ENCODE results near the gene YES1. TPM values are rescaled to one million over a fixed set of nuclear protein-coding genes. Genes with fewer than 3 reads are reported as not detected.

Gene YES1
- total and polyA plus RNA-seq, 2 of the 13 experiments (the other 11 are each of a cell fraction or from before 2014, with no cell fraction given): 17.2 to 70.8 TPM

DNA sequence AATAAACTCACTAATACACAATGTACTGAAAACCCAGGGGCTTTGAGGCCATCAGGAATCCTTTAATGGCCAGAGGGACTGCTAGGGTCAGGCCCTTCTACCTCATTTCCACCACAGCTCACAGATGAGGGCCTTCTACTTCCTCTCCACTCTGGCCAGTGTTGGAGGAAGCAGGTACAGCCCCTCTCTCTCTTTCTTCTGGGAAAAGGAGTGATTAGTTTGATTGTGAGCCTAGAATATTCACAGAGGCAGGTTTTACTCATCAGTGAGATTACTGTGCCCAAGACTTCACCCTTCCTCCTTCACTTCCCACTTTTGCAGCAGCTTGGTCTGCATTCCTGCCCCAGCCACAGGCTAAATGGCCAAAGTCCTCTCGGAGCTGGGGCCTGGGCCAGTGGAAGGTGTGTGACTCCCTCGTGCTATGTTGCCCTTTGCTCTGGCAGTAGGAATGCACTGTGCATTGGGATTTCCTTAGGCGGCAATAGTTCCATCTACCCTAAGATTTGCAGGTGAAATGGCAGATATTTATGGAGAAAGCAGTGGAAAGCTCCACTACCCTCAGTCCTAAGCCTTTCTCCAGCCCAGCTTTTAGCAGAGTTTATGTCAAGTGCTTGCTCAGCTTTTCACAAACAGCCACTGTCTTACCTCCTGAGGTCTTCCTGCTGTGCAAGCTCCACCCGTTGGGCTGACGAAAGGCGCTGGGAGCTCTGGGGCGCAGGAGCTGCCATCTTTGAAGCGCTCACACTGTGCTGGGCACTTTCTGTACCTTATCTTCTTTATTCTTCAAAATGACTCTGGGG, 36.2 kb upstream of the YES1 start (continued):
- TF ChIP-seq ZNF790 (CRISPR knock-in tag; IDR thresholded peaks at IDR 0.05; ENCODE audit: borderline replicate concordance) (no peak), ZSCAN30 (CRISPR knock-in tag; IDR thresholded peaks at IDR 0.05) (0 out of 2 replicates have a peak, but pooled peaks have one; percentile 49), YEATS4 (CRISPR knock-in tag; IDR thresholded peaks at IDR 0.05; ENCODE audit: borderline replicate concordance) (peak; percentile 73), GLI4 (CRISPR knock-in tag; IDR thresholded peaks at IDR 0.05; ENCODE audit: borderline replicate concordance) (no peak; the same call in 1 of the 2 replicates), ZNF891 (CRISPR knock-in tag; IDR thresholded peaks at IDR 0.05) (peak; percentile 91; the same call in 1 of the 2 replicates), KLF12 (CRISPR knock-in tag; IDR thresholded peaks at IDR 0.05; ENCODE audit: borderline replicate concordance) (no peak), STAG1 (CRISPR knock-in tag; IDR thresholded peaks at IDR 0.05) (no peak), ZNF674 (CRISPR knock-in tag; IDR thresholded peaks at IDR 0.05; ENCODE audit: low read depth) (no peak), REPIN1 (CRISPR knock-in tag; IDR thresholded peaks at IDR 0.05; ENCODE audit: borderline replicate concordance, low read depth) (peak; percentile 76; the same call in 1 of the 2 replicates), ZNF773 (CRISPR knock-in tag; IDR thresholded peaks at IDR 0.05; ENCODE audit: borderline replicate concordance) (no peak), TCF7L2 (IDR thresholded peaks at IDR 0.05; ENCODE audit: low read depth, low read length) (no peak), ISX (CRISPR knock-in tag; conservative IDR thresholded peaks at IDR 0.05) (no peak), ZSCAN22 (CRISPR knock-in tag; IDR thresholded peaks at IDR 0.05) (no peak), ZNF614 (CRISPR knock-in tag; IDR thresholded peaks at IDR 0.05; ENCODE audit: borderline replicate concordance) (peak; percentile 93), ZNF619 (CRISPR knock-in tag; IDR thresholded peaks at IDR 0.05) (0 out of 2 replicates have a peak, but pooled peaks have one; percentile 21), DNMT1 (CRISPR knock-in tag; IDR thresholded peaks at IDR 0.05) (no peak), CBX2 (IDR thresholded peaks at IDR 0.05; ENCODE audit: low read depth, low read length) (no peak), CBX2 (CRISPR knock-in tag; IDR thresholded peaks at IDR 0.05; ENCODE audit: low read depth) (no peak), ZNF616 (CRISPR knock-in tag; IDR thresholded peaks at IDR 0.05; ENCODE audit: low read depth) (peak; percentile 79; the same call in 1 of the 2 replicates)
- TF ChIP-seq, protein P1, sequence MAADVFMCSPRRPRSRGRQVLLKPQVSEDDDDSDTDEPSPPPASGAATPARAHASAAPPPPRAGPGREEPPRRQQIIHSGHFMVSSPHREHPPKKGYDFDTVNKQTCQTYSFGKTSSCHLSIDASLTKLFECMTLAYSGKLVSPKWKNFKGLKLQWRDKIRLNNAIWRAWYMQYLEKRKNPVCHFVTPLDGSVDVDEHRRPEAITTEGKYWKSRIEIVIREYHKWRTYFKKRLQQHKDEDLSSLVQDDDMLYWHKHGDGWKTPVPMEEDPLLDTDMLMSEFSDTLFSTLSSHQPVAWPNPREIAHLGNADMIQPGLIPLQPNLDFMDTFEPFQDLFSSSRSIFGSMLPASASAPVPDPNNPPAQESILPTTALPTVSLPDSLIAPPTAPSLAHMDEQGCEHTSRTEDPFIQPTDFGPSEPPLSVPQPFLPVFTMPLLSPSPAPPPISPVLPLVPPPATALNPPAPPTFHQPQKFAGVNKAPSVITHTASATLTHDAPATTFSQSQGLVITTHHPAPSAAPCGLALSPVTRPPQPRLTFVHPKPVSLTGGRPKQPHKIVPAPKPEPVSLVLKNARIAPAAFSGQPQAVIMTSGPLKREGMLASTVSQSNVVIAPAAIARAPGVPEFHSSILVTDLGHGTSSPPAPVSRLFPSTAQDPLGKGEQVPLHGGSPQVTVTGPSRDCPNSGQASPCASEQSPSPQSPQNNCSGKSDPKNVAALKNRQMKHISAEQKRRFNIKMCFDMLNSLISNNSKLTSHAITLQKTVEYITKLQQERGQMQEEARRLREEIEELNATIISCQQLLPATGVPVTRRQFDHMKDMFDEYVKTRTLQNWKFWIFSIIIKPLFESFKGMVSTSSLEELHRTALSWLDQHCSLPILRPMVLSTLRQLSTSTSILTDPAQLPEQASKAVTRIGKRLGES (CRISPR knock-in tag; IDR thresholded peaks at IDR 0.05; ENCODE audit: borderline replicate concordance): peak; percentile 100
- TF ChIP-seq, protein P2, sequence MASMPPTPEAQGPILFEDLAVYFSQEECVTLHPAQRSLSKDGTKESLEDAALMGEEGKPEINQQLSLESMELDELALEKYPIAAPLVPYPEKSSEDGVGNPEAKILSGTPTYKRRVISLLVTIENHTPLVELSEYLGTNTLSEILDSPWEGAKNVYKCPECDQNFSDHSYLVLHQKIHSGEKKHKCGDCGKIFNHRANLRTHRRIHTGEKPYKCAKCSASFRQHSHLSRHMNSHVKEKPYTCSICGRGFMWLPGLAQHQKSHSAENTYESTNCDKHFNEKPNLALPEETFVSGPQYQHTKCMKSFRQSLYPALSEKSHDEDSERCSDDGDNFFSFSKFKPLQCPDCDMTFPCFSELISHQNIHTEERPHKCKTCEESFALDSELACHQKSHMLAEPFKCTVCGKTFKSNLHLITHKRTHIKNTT (CRISPR knock-in tag; IDR thresholded peaks at IDR 0.05): no peak
- TF ChIP-seq, protein P3, sequence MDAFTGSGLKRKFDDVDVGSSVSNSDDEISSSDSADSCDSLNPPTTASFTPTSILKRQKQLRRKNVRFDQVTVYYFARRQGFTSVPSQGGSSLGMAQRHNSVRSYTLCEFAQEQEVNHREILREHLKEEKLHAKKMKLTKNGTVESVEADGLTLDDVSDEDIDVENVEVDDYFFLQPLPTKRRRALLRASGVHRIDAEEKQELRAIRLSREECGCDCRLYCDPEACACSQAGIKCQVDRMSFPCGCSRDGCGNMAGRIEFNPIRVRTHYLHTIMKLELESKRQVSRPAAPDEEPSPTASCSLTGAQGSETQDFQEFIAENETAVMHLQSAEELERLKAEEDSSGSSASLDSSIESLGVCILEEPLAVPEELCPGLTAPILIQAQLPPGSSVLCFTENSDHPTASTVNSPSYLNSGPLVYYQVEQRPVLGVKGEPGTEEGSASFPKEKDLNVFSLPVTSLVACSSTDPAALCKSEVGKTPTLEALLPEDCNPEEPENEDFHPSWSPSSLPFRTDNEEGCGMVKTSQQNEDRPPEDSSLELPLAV (CRISPR knock-in tag; conservative IDR thresholded peaks at IDR 0.05; ENCODE audit: low read depth): no peak
- TF ChIP-seq, protein P4, sequence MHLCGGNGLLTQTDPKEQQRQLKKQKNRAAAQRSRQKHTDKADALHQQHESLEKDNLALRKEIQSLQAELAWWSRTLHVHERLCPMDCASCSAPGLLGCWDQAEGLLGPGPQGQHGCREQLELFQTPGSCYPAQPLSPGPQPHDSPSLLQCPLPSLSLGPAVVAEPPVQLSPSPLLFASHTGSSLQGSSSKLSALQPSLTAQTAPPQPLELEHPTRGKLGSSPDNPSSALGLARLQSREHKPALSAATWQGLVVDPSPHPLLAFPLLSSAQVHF (CRISPR knock-in tag; IDR thresholded peaks at IDR 0.05): 0 out of 2 replicates have a peak, but pooled peaks have one; percentile 41

All from HepG2 (cell line).